ENCODE results near the gene OLR1. TPM values are rescaled to one million over a fixed set of nuclear protein-coding genes. Genes with fewer than 3 reads are reported as not detected.

The OLR1 gene
- 0.09 to 0.21 TPM in 2 of 3 replicates, not detected in the other for total RNA-seq (2021)
- not detected for Bru-seq, nascent RNA
- long read RNA-seq, experiment 1: 0 reads
- long read RNA-seq, experiment 2: 0 reads
- long read RNA-seq, experiment 3: 0 reads

GRCh38 chr12:10171973-10172728 is at the start of gene OLR1:
Gene OLR1, minus strand, starts transcription at chr12:10172132. Its CDS starts 55 bp downstream, at chr12:10172077.
- POLR2A ChIA-PET: no interaction called here
- CTCF ChIA-PET: interaction anchor here (0.8 kb wide), 2 partner anchors 19 kb away, joined by 3 read pairs; no protein-coding TSS in a partner anchor

GRCh38 chr12:10220398-10221077 is 48.6 kb upstream of the OLR1 start:
- no peak overlapping the region for H3K27ac Mint-ChIP-seq
- ATAC-seq: no peak

More at GRCh38 chr12:10171973-10172728, at the start of gene OLR1:
- no peak within 1 kb of the TSS for H3K4me3 Mint-ChIP-seq
- DNase-seq (ENCODE audit: low spot score) (no peak), ATAC-seq (no peak)
- H3K36me3 Mint-ChIP-seq: no peaks in the 10 kb centered on the region
- no peak within 1 kb of the TSS for H3K27ac Mint-ChIP-seq
- no peak for TF ChIP-seq FOXP1 (CRISPR knock-in tag; IDR thresholded peaks at IDR 0.05; ENCODE audit: borderline replicate concordance)
- no peak for TF ChIP-seq ZMAT4 (CRISPR knock-in tag; IDR thresholded peaks at IDR 0.05)
- no peaks in the 10 kb centered on the region for H3K4me1 Mint-ChIP-seq
- H3K9me3 Mint-ChIP-seq: no peaks in the 10 kb centered on the region
- no peaks in the 10 kb centered on the region for H3K27me3 Mint-ChIP-seq (ENCODE audit: low read depth)

DNA sequence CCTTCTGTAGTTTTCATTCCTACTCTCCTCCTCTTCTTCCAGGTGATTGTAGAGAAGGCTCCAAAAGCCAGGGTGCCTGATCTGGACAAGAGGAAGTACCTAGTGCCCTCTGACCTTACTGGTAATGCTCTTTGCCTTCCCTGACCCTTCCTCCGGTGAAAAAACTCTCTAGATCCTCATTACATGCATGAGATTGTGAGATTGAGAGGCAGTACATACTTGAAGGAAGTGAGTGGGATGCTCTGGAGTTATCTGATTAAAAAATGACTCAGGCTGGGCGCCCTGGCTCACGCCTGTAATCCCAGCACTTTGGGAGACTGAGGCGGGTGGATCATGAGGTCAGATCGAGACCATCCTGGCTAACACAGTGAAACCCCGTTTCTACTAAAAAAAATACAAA is 46.1 kb upstream of the OLR1 start:
- POLR2A ChIA-PET: no interaction called here
- no peak for TF ChIP-seq ZNF138 (CRISPR knock-in tag; conservative IDR thresholded peaks at IDR 0.05)
- no peak for TF ChIP-seq NR1H2 (CRISPR knock-in tag; IDR thresholded peaks at IDR 0.05)
- no peak for TF ChIP-seq NFATC4 (CRISPR knock-in tag; IDR thresholded peaks at IDR 0.05)
- TF ChIP-seq, protein P1, sequence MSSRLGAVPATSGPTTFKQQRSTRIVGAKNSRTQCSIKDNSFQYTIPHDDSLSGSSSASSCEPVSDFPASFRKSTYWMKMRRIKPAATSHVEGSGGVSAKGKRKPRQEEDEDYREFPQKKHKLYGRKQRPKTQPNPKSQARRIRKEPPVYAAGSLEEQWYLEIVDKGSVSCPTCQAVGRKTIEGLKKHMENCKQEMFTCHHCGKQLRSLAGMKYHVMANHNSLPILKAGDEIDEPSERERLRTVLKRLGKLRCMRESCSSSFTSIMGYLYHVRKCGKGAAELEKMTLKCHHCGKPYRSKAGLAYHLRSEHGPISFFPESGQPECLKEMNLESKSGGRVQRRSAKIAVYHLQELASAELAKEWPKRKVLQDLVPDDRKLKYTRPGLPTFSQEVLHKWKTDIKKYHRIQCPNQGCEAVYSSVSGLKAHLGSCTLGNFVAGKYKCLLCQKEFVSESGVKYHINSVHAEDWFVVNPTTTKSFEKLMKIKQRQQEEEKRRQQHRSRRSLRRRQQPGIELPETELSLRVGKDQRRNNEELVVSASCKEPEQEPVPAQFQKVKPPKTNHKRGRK (CRISPR knock-in tag; IDR thresholded peaks at IDR 0.05; ENCODE audit: borderline replicate concordance): no peak
- TF ChIP-seq PREB (CRISPR knock-in tag; IDR thresholded peaks at IDR 0.05; ENCODE audit: borderline replicate concordance): no peak
- no peak for TF ChIP-seq ETV6 (CRISPR knock-in tag; IDR thresholded peaks at IDR 0.05)
- TF ChIP-seq CBFB (CRISPR knock-in tag; IDR thresholded peaks at IDR 0.05; ENCODE audit: low read depth): no peak

More at GRCh38 chr12:10220398-10221077, 48.6 kb upstream of the OLR1 start:
- DNase-seq (ENCODE audit: low spot score): no peak
- H3K9me3 Mint-ChIP-seq: 0 out of 2 replicates have a peak, but pooled peaks cover 5% of the 10 kb centered on the region
- CTCF ChIA-PET: no interaction called here
- H3K36me3 Mint-ChIP-seq: peaks cover 61% of the 10 kb centered on the region
- peaks cover 4% of the 10 kb centered on the region for H3K4me1 Mint-ChIP-seq
- no peak overlapping the region for H3K4me3 Mint-ChIP-seq
- H3K27me3 Mint-ChIP-seq (ENCODE audit: low read depth): no peaks in the 10 kb centered on the region
- TF ChIP-seq ZNF263 (CRISPR knock-in tag; IDR thresholded peaks at IDR 0.05; ENCODE audit: low read depth): no peak
- TF ChIP-seq, protein P1 (CRISPR knock-in tag; IDR thresholded peaks at IDR 0.05; ENCODE audit: borderline replicate concordance): no peak
- TF ChIP-seq CBFB (CRISPR knock-in tag; IDR thresholded peaks at IDR 0.05; ENCODE audit: low read depth): no peak
- TF ChIP-seq, protein P2, sequence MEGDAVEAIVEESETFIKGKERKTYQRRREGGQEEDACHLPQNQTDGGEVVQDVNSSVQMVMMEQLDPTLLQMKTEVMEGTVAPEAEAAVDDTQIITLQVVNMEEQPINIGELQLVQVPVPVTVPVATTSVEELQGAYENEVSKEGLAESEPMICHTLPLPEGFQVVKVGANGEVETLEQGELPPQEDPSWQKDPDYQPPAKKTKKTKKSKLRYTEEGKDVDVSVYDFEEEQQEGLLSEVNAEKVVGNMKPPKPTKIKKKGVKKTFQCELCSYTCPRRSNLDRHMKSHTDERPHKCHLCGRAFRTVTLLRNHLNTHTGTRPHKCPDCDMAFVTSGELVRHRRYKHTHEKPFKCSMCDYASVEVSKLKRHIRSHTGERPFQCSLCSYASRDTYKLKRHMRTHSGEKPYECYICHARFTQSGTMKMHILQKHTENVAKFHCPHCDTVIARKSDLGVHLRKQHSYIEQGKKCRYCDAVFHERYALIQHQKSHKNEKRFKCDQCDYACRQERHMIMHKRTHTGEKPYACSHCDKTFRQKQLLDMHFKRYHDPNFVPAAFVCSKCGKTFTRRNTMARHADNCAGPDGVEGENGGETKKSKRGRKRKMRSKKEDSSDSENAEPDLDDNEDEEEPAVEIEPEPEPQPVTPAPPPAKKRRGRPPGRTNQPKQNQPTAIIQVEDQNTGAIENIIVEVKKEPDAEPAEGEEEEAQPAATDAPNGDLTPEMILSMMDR (IDR thresholded peaks at IDR 0.05): no peak
- TF ChIP-seq NFYB (CRISPR knock-in tag; conservative IDR thresholded peaks at IDR 0.05; ENCODE audit: low read depth): no peak
- TF ChIP-seq, protein P3, sequence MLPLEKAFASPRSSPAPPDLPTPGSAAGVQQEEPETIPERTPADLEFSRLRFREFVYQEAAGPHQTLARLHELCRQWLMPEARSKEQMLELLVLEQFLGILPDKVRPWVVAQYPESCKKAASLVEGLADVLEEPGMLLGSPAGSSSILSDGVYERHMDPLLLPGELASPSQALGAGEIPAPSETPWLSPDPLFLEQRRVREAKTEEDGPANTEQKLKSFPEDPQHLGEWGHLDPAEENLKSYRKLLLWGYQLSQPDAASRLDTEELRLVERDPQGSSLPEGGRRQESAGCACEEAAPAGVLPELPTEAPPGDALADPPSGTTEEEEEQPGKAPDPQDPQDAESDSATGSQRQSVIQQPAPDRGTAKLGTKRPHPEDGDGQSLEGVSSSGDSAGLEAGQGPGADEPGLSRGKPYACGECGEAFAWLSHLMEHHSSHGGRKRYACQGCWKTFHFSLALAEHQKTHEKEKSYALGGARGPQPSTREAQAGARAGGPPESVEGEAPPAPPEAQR (CRISPR knock-in tag; IDR thresholded peaks at IDR 0.05): no peak
- TF ChIP-seq, protein P4, sequence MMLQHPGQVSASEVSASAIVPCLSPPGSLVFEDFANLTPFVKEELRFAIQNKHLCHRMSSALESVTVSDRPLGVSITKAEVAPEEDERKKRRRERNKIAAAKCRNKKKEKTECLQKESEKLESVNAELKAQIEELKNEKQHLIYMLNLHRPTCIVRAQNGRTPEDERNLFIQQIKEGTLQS (CRISPR knock-in tag; conservative IDR thresholded peaks at IDR 0.05): no peak
- no peak for TF ChIP-seq USF1 (CRISPR knock-in tag; IDR thresholded peaks at IDR 0.05)
- no peak for TF ChIP-seq GTF2I (CRISPR knock-in tag; conservative IDR thresholded peaks at IDR 0.05)
- POLR2A ChIA-PET: no interaction called here

More for the DNA sequence above, 46.1 kb upstream of the OLR1 start:
- H3K36me3 Mint-ChIP-seq: peaks cover 41% of the 10 kb centered on the region
- no peaks in the 10 kb centered on the region for H3K9me3 Mint-ChIP-seq
- DNase-seq (ENCODE audit: low spot score) (no peak), ATAC-seq (no peak)
- H3K4me3 Mint-ChIP-seq: no peak overlapping the region
- no peak overlapping the region for H3K27ac Mint-ChIP-seq
- peaks cover 16% of the 10 kb centered on the region for H3K4me1 Mint-ChIP-seq
- no peaks in the 10 kb centered on the region for H3K27me3 Mint-ChIP-seq (ENCODE audit: low read depth)
- CTCF ChIA-PET: no interaction called here
